T-helper 9 cell (primary cell): ENCODE measurements around the gene NUAK2.
"Not testable (repeated sequence)": the region's sequence is repeated elsewhere in the genome, so short reads cannot be mapped to it uniquely, and the experiment has no call there.

ENCODE experiments used
- DNase-seq: peaks from one replicate; pipeline ENCODE4 v3.0.0-alpha.2; 2020

The NUAK2 gene

DNA sequence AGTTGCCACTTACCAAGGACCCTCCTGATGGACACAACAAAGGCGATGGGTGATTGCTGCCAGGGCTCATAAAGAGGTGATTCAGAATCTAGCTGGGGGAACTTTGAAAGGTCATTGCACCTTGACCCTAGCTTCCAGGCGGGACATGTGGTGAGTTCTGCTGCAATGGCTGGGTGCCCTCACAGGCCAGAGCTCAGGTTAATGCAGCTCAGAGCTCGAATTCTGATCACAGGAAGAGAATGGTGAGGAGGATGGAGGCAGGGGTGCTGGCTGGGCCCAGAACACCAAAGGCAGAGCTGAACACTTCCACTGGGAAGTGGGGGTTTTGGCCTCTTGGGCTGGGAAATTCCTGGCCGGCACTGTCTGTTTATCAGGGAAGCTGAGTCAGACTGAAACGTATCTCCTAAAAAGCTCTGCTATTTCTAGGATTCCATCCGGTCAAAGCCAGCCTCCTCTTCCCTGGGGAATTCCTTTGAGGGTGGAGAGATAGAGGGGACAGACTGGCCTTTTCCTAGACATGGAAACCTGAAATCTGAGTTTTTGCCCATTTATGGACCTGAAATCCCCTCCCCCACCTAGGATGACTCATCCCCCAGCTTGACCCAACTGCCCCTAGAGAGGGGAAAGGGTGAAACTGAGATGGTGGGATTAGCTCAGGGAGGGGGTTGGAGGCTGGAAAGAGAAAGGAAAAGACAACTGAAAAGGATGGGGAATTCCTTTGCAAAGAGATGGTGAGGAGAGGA, 27.2 kb downstream of the NUAK2 start:
- DNase-seq: no peak

- no peak for DNase-seq
Observed at GRCh38 chr1:205293350-205294074, 28.0 kb downstream of the NUAK2 start.

DNA sequence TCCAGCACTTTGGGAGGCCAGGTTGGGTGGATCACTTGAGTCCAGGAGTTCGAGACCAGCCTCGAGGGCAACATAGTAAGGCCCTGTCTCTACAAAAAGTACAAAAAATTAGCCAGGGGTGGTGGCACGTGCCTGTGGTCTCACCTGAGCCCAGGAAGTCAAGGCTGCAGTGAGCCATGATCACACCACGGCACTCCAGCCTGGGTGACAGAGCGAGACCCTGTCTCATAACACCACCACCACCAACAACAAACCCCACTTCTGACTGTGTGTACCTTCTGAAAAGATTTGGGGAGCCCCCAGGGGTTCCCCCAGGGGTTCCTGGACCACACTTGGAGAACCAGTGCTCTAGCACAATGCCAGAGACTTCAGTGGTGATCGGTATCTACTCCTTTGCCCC, 29.9 kb downstream of the NUAK2 start:
- no peak for DNase-seq

DNA sequence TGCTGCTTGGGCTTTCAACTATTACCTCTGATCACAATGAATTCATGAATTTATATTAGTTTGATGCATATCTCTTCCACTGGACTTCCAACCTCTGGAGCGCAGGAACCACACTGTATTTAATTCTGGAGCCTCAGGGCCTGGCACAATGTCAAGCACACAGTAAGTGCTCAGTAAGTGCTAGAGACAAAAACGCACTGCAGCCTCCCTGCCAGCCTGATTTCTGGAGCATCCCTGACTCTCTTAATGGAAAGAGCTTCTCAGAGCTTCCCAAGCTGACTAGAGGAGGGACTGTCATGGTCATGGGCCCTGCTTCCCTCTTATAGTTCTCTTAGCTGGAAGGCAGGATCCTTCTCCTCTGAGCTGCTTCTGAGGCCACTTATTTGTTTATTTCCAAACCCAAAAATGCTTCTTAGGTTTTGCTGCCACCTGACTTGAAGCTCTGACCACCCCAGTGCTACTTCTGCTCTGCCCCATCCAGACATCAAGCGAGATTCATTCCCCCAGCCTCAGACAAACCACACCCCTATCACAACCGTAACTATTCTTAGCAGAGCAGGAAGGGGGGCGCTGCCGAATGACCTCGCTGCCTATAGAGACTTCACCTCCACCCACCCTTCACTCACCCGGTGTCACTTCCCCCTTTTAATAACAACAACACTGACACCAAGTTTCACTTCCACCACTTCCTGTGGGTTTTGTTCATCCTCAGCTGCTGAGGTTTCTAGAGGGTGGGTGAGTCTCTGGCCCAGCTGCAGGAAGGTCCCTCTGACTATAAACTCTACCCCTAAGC, 33.6 kb downstream of the NUAK2 start:
- DNase-seq: peak; percentile 62

GRCh38 chr1:205287076-205287475, 34.5 kb downstream of the NUAK2 start:
- no peak for DNase-seq

DNA sequence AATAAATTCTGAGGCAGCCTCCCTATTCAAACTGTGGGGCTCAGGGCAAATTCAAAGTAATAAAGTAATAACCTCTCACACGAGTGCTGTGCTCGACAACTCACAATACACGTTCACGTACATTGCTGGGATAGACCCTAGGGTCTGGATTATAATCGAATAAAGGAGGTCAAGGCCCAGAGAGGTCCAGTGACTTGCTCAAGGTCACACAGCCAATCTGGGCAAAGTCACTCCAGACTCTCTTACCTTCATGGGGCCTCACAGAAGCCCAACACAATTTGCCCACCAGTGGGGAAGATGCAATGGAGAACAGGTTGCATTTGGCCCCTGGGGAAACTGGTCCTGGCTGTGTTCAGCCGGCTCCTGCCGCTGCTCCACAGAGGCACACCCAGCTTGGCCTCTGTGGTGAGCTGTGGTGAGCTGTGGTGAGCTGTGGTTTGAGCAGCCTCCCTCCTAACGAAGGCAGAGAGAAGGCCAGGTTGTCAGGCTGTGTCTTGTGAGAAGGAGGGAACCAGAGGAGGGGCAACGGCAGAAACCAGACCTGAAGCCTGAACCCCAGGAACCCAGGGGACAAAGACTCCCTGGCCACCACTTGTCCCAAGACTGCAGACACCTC, 35.1 kb downstream of the NUAK2 start:
- peak; percentile 66 for DNase-seq

DNA sequence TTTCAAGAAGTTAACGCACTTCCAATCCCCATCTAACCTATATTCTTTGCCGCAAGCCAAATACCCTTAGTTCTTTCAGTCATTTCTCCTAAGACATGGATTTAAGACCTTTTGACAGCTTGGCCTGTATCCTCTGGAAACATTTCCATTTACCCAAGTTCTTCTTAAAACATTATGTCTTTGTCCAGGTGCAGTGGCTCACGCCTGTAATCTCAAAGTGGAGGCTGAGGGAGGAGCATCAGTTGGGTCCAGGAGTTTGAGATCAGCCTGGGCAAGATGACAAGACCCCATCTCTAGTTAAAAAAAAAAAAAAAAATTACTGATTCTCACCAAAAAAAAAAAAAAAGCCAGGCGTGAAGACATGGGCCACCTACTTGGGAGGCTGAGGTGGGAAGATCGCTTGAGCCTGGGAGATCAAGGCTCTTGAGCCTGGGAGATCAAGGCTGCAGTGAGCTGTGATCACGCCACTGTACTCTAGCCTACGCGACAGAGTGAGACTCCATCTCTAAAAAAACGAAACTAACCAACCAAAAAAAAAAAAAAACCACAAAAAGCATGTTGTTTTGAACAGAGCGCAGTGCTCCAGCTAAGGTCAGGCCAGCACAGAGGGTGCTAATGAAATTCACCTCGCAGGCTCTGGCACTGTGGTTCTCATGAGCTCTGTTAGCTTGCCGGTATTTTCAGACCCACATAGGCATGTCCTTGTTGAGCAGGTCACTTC, 36.0 kb downstream of the NUAK2 start:
- DNase-seq: peak; percentile 27

DNA sequence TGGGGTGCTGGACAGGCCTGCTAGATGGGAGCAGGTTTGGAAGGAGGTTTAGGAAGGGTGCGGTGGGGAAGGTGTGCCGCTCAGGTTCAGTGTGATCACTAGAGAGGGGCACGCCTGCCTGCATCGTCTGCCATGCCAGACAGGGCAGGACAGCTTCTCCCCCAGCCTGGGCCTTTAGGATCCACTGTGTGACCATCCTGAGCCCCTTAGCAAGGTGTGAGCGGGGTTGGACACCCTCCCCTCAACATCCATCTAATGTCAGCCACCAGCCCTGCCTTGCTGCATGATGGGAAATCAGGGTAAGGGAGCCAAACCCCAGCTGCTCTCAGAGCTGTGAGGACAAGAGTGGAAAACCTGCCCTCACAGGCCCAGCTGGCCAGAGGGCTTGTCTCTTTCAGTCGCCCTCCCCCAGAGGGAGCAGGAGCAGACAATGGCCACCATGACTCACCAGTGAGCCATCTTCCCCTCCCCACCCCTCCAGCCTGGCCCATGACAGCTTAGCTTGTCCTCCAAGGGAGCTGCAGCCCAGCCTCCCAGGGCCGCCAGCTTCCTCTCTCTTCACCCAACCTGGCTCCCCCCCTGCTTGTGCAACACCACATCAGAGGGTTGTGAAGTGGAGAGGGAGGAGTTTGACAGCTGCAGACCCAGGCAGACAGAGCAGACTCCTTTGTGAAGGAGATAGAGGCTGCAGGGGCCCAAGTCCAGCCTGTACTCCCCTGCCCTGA, 37.0 kb downstream of the NUAK2 start:
- peak; percentile 84 for DNase-seq

DNA sequence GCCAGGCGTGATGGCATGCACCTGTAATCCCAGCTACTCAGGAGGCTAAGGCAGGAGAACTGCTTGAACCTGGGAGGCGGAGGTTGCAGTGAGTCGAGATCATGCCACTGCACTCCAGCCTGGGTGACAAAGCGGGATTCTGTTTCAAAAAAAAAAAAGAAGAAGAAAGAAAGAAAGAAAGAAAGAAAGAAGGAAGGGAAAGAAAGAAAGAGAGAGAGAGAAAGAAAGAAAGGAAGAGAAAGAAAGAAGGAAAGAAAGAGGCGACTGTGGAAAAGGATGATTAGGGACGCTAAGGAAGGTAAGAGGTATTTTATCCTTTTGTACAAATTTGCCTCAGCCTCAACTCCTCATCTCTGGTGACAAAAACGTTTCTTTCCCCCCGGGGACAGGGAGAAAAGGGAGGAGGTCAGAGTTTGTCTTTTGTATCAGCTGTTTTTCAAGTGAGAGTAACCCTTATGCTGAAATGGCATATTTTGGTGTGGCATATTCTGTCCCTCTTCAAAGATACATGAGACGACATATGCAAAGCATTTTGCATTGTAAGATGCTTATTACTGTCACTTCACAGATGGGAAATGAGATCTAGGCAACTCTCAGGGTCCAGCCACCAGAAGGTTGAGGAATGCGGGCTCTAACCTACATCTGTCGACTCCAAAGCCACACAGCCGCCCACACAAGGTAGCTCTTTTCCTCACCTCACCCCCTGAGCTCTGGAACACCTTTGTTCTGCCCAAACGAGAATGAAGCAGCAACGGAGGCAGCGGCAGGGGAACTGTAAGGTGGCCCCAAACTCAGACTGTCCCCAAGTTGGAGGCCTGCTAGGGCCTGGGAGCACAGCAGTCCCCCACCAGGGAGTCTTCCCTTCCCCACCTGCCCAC, 38.0 kb downstream of the NUAK2 start:
- DNase-seq: no peak

DNA sequence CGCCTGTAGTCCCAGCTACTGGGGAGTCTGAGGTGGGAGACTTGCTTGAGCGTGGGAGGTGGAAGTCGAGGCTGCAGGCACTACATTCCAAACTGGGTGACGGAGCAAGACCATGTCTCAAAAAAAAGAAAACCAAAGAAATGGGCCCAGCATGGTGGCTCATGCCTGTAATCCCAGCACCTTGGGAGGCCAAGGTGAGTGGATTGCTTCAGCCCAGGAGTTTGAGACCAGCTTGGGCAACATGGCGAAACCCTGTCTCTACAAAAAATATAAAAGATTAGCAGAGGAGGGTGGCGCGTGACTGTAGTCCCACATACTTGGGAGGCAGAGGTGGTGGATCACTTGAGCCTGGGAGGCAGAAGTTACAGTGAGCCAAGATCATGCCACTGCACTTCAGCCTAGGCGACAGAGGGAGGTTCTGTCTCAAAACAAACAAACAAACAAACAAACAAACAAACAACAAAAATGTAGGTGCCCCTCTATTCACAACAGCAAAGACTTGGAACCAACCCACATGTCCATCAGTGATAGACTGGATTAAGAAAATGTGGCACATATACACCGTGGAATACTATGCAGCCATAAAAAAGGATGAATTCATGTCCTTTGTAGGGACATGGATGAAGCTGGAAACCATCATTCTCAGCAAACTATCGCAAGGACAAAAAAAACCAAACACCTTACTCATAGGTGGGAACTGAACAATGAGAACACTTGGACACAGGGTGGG, 40.7 kb downstream of the NUAK2 start:
- DNase-seq: not testable (repeated sequence)

DNA sequence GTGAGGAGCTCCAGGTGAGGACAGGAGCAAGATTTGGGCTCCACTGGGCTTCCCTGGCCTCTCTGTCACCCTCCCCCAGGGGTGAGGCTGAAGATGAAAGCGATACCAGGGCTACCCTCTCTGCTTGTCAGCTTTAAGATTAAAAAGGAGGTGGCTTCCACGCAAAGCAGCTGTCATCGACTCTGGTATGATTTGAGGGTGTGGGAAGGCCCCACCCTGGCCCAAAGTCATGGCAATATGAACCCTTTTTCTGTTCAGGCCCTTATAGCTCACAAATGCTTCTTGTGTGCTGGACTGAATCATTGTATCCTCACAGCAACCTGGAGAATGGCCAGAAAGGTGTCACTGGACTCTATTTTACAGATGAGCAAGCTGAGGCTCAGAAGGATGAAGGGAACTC, 41.6 kb downstream of the NUAK2 start:
- DNase-seq: no peak

DNA sequence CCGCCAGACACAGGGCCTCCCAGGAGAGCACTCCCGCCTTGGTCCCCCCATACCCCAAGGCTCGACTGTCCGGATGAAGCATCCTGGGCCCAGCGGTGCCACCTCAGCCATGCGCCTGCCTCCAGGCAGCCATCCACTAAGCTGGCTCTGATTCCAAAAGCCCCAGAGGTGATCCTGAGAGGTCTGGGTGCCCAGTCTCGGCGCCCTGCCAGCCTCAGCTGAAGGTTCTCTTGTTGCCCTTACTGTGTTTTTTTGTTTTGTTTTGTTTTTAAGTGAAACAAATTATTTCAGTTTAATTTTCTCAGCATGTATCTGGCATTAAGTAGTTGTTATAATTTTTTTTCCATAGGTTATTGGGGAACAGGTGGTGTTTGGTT, 44.9 kb downstream of the NUAK2 start:
- DNase-seq: no peak

DNA sequence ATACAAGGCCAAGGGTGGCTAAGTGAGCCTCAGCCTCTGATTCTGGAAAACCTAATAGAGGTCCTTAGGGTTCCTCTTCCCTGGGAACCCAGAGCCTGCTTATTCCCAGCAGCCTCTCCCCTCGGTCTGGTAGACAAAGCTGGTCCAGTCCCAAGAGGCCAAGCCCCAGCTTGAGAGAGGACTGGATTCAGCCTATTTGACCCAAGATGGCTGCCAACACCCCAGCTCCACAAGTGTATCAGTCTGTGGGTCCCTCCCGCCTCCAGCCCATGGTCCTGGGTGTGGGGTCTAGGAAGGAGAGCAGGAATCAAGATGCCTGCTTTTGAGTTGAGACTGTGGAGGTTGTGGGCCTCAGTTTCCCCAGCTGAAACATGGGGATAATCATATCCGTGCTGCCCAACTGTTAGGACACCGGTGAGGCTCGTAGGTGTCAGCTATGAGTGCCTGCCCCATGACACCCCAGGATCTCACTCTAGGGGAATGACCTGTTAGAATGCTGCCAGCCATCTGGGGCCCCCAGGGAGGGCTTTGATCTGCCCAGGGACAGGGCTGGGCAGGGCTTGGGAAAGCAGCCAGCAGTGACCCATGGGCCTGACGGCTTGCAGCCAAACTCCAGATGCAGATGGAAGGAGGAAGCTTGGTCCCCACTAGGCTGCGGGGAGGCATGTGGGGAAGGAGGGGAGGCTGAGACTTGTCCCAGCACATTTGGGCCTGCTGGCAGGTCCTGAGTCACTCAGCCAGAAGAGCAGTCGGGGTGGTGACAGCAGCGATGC, 45.4 kb downstream of the NUAK2 start:
- DNase-seq: no peak

- DNase-seq: no peak
Observed at GRCh38 chr1:205275133-205275532, 46.4 kb downstream of the NUAK2 start.

- DNase-seq: no peak
Observed at GRCh38 chr1:205274041-205274691, 47.4 kb downstream of the NUAK2 start.

- peak; percentile 82 for DNase-seq
Observed at GRCh38 chr1:205273551-205273982, 48.0 kb downstream of the NUAK2 start.

DNA sequence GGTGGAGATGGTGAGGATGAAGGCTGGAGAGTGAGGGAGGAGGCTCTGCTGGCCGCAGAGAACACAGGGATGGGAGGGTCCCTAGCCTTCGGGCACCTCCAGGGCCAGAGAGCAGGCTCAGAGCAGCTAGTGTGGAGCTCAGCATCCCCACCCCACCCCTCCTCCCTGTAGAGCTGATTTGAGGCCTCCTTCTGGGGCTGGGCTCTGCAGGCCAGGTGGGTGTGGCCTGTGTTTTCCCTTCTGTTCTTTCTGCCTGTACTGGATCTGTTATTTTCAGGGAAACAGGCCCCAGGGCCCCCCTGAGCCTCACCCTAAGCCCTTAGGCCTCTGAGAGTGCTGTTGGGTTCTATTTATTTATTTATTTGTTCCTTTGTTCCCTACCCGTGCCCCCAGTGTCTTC, 49.0 kb downstream of the NUAK2 start:
- no peak for DNase-seq

GRCh38 chr1:205271745-205272144, 49.8 kb downstream of the NUAK2 start:
- DNase-seq: no peak

- no peak for DNase-seq
Observed at GRCh38 chr1:205271277-205271676, 50.3 kb downstream of the NUAK2 start.
